ENCODE data around the gene CAMK2D.

DNA sequence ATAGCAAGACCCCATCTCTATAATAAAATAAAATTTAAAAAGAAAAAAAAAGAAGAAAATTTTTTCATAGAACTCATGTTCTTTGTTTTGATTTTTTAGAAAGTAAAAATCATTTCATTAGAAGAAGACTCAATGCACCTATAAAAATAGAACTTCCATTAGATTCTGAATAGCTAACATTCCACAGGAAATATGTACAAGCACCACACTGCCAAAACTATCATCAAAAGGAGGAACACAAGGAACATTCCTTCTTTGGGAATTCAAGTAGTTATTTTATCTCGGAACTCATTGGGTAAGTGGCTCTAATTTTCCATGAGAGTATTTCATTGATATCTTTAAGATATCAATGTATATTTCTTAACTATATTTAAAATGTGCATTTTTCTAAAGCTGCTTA, 157.6 kb downstream of the CAMK2D start:
- TF ChIP-seq ISL1 (CRISPR knock-in tag; IDR thresholded peaks at IDR 0.05) (no peak), ZFP3 (CRISPR knock-in tag; IDR thresholded peaks at IDR 0.05) (no peak), RARB (CRISPR knock-in tag; IDR thresholded peaks at IDR 0.05) (no peak), SNAI2 (CRISPR knock-in tag; IDR thresholded peaks at IDR 0.05) (no peak)
- TF ChIP-seq, protein P1, sequence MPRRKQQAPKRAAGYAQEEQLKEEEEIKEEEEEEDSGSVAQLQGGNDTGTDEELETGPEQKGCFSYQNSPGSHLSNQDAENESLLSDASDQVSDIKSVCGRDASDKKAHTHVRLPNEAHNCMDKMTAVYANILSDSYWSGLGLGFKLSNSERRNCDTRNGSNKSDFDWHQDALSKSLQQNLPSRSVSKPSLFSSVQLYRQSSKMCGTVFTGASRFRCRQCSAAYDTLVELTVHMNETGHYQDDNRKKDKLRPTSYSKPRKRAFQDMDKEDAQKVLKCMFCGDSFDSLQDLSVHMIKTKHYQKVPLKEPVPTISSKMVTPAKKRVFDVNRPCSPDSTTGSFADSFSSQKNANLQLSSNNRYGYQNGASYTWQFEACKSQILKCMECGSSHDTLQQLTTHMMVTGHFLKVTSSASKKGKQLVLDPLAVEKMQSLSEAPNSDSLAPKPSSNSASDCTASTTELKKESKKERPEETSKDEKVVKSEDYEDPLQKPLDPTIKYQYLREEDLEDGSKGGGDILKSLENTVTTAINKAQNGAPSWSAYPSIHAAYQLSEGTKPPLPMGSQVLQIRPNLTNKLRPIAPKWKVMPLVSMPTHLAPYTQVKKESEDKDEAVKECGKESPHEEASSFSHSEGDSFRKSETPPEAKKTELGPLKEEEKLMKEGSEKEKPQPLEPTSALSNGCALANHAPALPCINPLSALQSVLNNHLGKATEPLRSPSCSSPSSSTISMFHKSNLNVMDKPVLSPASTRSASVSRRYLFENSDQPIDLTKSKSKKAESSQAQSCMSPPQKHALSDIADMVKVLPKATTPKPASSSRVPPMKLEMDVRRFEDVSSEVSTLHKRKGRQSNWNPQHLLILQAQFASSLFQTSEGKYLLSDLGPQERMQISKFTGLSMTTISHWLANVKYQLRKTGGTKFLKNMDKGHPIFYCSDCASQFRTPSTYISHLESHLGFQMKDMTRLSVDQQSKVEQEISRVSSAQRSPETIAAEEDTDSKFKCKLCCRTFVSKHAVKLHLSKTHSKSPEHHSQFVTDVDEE (CRISPR knock-in tag; IDR thresholded peaks at IDR 0.05), result no peak
